Measurements from ENCODE around the gene FBXO15. TPM values are rescaled to one million over a fixed set of nuclear protein-coding genes. Genes with fewer than 3 reads are reported as not detected.

Gene FBXO15
- total RNA-seq, 1 donor from 2014 or later = 0.21 TPM

DNA sequence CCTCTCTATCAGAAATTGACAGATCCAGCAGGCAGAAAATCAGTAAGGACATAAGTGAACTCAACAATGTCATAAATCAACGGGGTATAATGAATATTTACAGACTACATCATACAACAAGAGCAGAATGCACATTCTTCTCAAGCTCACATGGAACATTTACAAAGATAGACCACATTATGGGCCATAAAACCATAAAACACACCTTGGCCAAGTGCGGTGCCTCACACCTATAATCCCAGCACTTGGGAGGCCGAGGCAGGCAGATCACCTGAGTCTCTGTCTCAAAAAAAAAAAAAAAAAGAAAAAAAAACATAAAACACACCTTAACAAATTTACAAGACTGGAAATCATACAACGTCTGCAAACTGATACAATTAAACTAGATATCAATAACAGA is 36.7 kb downstream of the FBXO15 start:
- no peak for DNase-seq

GRCh38 chr18:74110149-74110548 is 37.5 kb downstream of the FBXO15 start:
- DNase-seq = no peak

- no peak for DNase-seq
Measured at GRCh38 chr18:74108460-74108859, 39.2 kb downstream of the FBXO15 start.

GRCh38 chr18:74097803-74098202 is 49.8 kb downstream of the FBXO15 start:
- DNase-seq = no peak

- no peak for DNase-seq
Measured at GRCh38 chr18:74092922-74093321, 54.7 kb downstream of the FBXO15 start.

DNA sequence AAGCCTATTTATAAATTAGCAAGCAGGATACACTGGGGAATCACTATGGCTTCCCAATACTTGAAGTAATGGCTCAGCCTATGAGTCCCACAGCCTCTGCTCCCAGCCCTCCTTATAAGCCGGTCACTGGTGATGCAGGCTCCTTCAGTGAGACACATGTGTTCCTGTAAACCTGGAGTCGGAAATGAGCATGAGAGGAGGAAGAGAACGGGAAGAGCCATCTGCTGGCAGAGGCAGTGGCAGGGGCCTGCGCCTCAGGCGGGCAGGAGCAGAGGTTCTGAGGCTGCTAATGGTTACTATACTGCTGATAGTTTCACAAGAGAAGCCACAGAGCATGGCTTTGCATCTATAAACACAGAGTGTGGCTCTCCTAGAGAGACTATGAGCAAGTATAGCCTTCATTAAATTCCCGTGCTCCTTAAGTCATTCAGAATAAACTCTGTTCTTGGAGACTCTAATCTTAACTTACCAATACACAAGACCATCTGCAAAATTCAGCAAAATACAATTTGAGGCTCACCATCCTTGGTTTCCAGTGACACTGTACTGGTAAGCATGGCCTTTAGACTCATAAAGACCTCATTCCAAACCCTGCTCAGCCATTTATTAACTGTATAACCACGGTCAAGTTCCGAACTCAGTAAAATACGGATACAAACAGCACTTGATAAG is 63.3 kb downstream of the FBXO15 start:
- DNase-seq = no peak

- DNase-seq = no peak
Measured at GRCh38 chr18:74083557-74083952, 64.1 kb downstream of the FBXO15 start.

- no peak for DNase-seq
Measured at GRCh38 chr18:74082742-74083556, 64.7 kb downstream of the FBXO15 start.

GRCh38 chr18:74081966-74082741 is 65.5 kb downstream of the FBXO15 start:
- DNase-seq = peak; percentile 28

DNA sequence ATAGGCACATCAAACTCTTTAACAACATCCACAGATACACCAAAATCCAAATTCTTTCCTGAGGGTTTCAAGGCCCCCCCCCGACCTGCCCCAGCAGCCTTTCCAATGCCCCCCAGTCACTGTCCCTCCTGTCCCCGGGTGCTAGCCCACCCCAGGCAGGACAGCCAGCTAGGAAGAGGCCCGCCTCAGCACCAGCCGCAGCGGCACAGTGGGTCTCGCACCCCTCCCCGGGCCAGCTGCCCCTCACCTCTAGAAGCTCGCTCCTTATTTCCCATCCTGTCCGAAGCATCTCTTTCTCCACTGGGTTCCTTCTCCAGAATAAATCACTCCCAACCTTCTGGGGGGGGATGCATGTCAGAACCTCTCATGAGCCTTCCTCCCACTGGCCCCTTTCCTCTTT is 69.4 kb downstream of the FBXO15 start:
- DNase-seq = no peak

DNA sequence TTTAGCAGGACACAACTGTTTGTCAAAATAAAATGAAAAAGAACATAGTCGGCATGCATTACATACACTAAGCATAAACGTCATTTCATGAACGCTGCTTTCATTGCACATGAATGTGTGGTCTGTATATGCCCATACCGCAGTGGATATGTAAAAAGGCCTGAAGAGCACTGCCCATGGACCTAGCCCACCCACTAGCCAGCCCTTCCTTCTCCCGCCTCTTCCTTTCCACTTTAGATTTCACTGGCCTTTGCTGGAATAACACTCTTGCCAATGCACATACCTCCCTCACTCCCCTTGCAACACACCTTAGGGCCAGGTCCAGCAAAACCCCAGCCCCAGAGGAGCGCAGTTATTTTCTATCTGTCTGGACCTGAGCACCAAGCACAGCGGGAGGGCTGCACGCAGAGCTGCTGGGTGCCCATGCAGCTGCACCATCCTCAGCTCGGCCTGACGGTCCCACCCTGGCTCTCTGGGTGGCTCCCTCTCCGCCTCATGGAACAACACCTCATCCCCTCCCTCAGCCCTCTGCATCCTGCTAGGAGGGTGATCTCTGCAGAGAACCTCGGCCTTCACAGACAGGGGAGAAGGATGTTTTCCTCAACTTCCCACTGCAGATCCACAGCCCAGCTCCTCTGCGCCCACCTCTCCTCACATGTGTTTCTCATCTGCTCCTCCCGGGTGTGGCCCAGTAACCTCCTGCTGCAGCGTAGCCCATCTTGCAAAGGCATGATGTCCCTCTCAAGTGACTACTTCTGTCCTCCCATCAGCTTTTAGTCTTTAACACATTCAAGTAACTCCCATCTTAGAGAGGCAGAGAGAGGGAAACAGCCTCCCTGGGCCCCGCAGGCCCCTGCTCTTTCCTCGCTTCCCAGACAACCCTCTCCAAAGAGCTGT is 72.7 kb downstream of the FBXO15 start:
- no peak for DNase-seq

DNA sequence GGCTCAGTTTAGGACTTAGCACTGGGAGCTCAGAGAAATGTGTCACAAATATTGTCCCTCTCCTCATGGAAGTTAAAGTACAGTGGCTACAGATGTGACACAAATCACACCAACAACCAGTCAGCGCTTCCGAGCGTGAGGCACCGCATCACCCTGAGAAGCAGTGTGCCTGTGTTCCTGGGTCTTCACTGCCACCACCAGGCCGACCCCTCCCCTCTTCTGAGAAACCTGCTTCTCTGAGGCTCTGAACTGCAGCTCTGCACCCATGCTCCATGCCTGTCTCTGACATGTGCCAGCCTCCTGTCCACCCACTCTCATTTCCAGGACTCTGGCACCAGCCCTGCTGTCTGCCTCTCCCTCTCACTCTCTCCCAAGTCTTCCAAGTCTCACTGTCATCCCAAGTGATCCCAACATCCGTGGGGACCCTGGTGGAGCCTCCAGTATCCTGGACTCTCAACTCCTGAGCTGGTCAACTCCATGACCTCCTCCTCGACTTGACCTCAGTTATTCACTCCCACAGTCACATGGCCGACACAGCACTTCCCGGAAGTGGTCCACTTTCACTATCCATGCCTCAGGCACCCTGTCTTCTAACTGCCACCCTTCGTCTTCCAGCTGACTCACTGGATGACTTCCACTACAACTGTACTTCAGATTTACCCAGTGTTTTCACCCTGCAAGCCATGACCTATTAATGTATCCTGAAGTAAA is 73.5 kb downstream of the FBXO15 start:
- DNase-seq = no peak

GRCh38 chr18:74069178-74070050 is 78.2 kb downstream of the FBXO15 start:
- DNase-seq = no peak

- no peak for DNase-seq
Measured at GRCh38 chr18:74068296-74068695, 79.3 kb downstream of the FBXO15 start.

GRCh38 chr18:74066018-74066417 is 81.6 kb downstream of the FBXO15 start:
- DNase-seq = no peak

DNA sequence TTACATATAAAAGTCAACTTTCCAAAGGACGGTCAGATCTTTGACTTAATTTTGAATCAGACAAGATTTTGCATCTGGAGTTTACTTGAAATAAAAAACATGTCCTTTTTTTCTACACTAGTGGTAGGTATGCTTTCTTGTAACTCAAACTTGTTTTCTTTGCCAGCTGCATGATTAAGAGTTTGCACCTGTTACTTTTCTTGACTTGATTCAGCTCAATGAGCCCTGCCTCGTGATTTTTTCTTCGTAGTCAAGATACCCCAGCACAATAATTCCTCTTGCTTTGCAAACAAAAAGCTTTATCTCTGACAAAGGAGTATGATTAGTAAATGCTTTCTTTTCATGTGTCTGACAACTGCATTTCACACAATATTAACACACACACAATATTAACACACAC is 82.3 kb downstream of the FBXO15 start:
- DNase-seq = no peak

GRCh38 chr18:74064510-74064909 is 83.1 kb downstream of the FBXO15 start:
- no peak for DNase-seq

- no peak for DNase-seq
Measured at GRCh38 chr18:74063557-74063956, 84.1 kb downstream of the FBXO15 start.

DNA sequence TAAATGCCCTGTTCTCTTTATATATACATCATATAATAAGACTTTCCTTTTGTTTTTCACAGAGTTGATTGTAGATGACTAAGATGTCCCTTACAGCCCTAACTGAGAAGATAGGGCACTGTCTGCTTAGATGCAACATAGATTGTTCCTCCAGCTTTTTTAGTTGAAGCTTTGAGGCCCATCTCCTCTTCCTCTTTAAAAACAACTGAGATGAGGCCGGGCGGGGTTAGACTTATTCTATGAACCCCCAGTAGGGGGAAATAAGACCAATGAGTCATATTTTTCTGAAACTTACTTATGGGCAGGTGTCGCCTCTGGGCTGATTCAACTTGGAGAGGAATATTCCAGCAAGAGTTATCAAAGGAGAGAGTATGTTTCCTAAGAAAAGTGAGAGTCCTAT is 84.6 kb downstream of the FBXO15 start:
- no peak for DNase-seq

DNA sequence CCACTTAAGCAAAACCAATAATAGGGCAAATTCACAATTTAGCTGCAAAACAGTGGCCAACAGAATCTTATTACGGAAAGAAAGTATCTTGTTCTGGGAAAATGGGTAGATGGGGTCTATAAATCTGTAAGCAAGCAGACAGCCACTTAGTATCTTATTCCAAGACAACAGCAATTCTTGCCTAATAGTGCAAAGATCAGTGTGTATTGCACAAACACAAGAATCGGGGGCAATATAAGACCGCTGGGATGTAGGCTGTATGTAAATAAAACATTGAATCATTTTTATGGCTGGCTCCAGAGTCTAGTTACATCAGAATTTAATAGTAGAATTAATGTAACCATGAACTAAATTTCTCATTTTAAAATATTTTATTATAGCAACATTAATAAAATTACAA is 85.6 kb downstream of the FBXO15 start:
- DNase-seq = no peak

All from tongue (tissue), 2 donors.